ENCODE results near the gene ABCG1.

DNA sequence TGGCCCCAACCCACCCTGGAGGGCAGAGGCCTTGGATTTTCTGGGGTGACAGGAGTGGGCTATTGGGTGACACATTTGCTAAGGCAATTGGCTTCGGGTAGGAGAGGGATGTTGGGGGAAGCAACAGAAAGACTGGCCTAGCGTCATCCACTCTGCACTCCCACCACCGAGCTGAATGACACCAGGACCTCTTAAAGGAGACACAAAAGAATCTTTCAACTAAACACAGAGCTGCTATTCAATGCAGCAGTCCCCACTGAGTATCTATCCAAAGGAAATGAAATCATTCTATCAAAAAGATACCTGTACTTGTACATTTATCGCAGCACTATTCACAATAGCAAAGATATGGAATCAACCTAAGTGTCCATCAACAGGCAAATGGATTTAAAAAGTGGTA is 125.7 kb downstream of the ABCG1 start:
- no peak for TF ChIP-seq POLR2AphosphoS5 (IDR thresholded peaks at IDR 0.05)
- TF ChIP-seq EP300 (IDR thresholded peaks at IDR 0.05): no peak
- no peak for TF ChIP-seq POLR2A (IDR thresholded peaks at IDR 0.05; ENCODE audit: low read depth)
- TF ChIP-seq, protein P1, sequence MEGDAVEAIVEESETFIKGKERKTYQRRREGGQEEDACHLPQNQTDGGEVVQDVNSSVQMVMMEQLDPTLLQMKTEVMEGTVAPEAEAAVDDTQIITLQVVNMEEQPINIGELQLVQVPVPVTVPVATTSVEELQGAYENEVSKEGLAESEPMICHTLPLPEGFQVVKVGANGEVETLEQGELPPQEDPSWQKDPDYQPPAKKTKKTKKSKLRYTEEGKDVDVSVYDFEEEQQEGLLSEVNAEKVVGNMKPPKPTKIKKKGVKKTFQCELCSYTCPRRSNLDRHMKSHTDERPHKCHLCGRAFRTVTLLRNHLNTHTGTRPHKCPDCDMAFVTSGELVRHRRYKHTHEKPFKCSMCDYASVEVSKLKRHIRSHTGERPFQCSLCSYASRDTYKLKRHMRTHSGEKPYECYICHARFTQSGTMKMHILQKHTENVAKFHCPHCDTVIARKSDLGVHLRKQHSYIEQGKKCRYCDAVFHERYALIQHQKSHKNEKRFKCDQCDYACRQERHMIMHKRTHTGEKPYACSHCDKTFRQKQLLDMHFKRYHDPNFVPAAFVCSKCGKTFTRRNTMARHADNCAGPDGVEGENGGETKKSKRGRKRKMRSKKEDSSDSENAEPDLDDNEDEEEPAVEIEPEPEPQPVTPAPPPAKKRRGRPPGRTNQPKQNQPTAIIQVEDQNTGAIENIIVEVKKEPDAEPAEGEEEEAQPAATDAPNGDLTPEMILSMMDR (IDR thresholded peaks at IDR 0.05): no peak

Data from esophagus muscularis mucosa (tissue), 4 donors.